ENCODE data around the gene FAAP20.

FAAP20 gene

DNA sequence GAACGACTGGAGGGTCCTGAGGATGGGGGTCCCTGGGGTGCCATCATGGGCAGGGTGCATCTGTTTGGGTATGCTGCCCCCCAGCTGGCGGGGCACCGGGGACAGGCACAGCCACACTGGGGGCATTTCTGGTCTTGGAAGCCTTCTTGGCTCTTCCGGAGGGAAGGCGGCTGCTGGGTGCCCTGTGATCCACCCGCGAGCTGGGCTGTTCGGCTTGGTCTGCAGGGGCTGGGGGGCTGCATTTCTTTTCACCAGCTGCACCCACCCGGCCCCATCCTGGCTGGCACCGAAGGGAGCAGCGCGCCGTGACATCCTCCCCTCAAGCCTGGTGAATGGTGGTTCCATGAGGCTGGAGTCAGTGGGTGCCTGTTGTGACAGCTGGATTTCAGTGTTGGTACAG lies 12.2 kb downstream of the FAAP20 start:
- FAIRE-seq (no peak), DNase-seq (ENCODE audit: insufficient read length, low spot score) (no peak)
- TF ChIP-seq POLR2A (IDR thresholded peaks at IDR 0.05; ENCODE audit: low read depth, low read length), result no peak
- no peak for TF ChIP-seq TAF1 (IDR thresholded peaks at IDR 0.05; ENCODE audit: low read depth, low read length)
- no peak for TF ChIP-seq POLR2AphosphoS5 (IDR thresholded peaks at IDR 0.05; ENCODE audit: low read depth, low read length)
- TF ChIP-seq POU2F2 (IDR thresholded peaks at IDR 0.05; ENCODE audit: low read depth, low read length), result no peak
- TF ChIP-seq SPI1 (IDR thresholded peaks at IDR 0.05; ENCODE audit: low read depth, low read length), result no peak
- no peak for TF ChIP-seq PAX5 (IDR thresholded peaks at IDR 0.05; ENCODE audit: insufficient read depth, low read length, severe bottlenecking)

DNA sequence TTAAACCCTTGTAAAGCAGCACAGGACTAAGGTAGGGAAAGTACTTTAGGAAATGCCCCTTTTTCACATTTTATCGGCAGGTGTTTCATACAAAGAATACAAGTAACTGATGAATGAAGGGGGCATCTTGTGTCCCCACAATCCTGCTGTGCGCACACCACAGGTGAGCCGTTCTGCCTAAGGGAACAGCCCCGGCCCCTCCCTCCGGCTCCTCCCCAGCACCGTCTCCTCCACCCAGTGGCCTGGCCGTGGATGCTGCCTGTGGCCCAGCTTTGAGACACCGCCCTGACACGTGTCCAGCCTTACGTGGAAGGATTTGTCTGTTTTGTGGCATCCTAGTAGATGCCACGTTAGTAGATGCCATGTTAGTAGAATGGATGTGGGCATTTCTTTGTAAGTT lies 12.8 kb downstream of the FAAP20 start:
- FAIRE-seq (no peak), DNase-seq (ENCODE audit: insufficient read length, low spot score) (no peak)
- TF ChIP-seq SPI1 (IDR thresholded peaks at IDR 0.05; ENCODE audit: low read depth, low read length), result no peak
- no peak for TF ChIP-seq TAF1 (IDR thresholded peaks at IDR 0.05; ENCODE audit: low read depth, low read length)

DNA sequence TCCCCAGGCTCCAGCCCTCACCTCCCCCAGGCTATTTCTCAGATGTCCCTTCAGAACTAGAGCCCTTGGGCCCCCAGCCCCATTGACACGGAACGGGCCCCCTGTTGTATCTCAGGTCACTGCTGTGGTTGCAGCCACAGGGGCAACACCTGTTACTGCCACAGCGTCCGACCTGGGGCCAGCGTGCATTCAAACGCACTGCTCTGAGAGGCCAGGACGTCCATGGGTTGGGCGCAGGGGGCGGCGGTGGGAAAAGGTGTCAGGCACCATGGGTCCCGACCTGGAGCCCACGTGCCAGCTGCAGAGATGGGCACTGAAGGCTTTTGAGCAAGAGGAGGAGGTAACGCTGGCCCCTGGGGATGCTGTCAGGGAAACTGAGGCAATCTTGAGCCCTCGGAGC lies 13.3 kb downstream of the FAAP20 start:
- TF ChIP-seq SPI1 (IDR thresholded peaks at IDR 0.05; ENCODE audit: low read depth, low read length), result no peak
- no peak for TF ChIP-seq POLR2AphosphoS5 (IDR thresholded peaks at IDR 0.05; ENCODE audit: low read depth, low read length)
- no peak for TF ChIP-seq POLR2A (IDR thresholded peaks at IDR 0.05; ENCODE audit: low read depth, low read length)
- no peak for TF ChIP-seq TAF1 (IDR thresholded peaks at IDR 0.05; ENCODE audit: low read depth, low read length)
- no peak for TF ChIP-seq POU2F2 (IDR thresholded peaks at IDR 0.05; ENCODE audit: low read depth, low read length)
- no peak for TF ChIP-seq PAX5 (IDR thresholded peaks at IDR 0.05; ENCODE audit: insufficient read depth, low read length, severe bottlenecking)
- DNase-seq (ENCODE audit: insufficient read length, low spot score), result no peak
- FAIRE-seq, result no peak

DNA sequence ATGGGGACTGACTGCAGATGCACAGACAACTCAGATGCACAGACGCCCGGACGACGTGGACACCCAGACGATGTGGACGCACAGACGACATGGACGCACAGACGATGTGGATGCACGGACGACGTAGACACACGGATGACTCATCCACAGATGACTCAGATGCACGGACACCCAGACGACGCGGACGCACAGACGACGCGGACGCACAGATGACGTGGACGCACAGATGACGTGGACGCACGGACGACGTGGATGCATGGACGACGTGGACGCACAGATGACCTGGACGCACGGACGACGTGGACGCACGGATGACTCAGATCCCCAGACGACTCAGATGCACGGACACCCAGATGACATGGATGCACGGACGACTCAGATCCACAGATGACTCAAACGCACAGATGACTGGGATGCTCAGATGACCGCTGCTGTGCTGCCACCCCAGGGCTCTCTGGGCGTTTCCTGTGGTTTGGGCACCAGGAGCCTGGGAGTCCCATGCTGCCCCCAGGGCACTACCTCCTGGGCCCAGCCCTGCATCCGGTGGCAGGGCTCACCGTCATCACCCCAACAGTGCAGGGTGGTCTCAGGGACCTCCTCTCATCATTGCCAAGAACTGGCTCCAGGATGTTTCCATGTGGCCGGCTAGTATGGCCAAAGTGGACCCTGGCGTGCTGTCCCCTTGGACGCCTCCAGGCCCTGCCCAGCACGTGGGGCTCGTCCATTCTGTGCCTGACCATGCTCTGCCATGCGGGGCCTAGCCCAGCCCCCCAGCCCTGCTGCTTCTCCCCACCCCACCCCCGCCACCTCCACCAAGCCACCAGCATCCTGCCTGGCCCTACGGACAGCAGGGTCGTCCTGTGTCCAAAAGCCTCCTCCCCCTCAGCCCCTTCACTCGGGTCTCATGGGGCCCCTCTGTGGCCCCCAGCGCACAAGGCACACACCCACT lies 14.0 kb downstream of the FAAP20 start:
- no peak for TF ChIP-seq POLR2A (IDR thresholded peaks at IDR 0.05; ENCODE audit: low read depth, low read length)
- 0 out of 2 replicates have a peak, but pooled peaks have one; percentile 27 for TF ChIP-seq POU2F2 (IDR thresholded peaks at IDR 0.05; ENCODE audit: low read depth, low read length)
- DNase-seq (ENCODE audit: insufficient read length, low spot score), result no peak
- no peak for FAIRE-seq

DNA sequence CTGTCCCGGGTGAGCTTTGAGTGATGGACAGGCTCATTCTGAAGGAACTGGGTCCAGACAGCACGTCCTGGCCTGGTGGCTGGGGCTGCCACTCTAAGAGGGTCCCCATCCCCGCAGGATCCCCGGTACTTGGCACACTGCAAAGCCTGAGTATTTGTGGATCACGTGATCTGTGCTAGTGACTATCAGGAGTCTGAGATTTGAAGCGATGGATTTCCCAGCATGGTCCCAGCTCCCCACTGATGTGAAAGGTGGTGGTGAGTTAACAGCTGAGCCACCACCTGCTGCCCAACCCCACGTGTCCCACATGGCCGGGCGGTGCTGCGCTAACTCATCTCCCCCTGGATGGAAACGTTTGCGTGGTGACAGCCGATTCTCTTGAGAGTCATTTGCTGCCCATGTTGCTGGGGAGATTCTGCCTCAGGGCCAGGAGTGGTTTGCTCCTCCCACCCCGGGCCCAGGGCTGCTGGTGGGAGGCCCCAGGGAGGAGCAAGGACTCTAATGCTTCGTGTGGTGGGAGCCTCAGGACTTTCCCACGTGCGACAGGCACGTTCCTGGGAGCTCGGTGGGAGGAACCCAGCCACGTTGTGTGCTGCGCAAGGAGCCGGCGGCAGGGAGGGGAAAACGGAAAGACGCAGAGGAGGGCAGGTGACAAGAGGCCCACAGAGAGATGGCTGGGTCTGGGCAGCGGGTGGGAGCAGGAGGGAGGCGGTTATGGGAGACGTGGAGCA lies 15.1 kb downstream of the FAAP20 start:
- DNase-seq (ENCODE audit: insufficient read length, low spot score) (no peak), FAIRE-seq (no peak)
- TF ChIP-seq POU2F2 (IDR thresholded peaks at IDR 0.05; ENCODE audit: low read depth, low read length) (no peak), TAF1 (IDR thresholded peaks at IDR 0.05; ENCODE audit: low read depth, low read length) (no peak), POLR2A (IDR thresholded peaks at IDR 0.05; ENCODE audit: low read depth, low read length) (no peak), SPI1 (IDR thresholded peaks at IDR 0.05; ENCODE audit: low read depth, low read length) (no peak), PAX5 (IDR thresholded peaks at IDR 0.05; ENCODE audit: insufficient read depth, low read length, severe bottlenecking) (no peak), POLR2AphosphoS5 (IDR thresholded peaks at IDR 0.05; ENCODE audit: low read depth, low read length) (no peak)

DNA sequence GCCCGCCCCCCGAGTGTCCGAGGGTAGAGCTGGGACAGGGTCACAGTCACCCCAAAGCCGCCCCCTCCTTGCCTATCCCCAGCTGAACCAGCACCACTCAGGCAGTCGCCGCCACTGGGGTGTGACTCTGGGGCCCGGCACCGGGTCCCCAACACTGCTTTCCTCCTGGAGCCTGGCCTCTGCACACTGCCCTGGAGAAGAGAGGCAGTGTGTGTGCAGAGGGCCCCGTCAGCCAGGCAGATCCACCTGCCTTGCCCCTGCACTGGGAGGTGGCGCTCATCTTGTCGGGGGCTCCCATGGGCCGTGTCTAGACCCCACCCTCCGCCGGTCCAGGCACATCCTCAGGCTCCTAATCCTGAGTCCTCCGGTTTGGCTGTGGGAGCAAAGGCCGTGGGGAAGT lies 15.7 kb downstream of the FAAP20 start:
- DNase-seq (ENCODE audit: insufficient read length, low spot score), result no peak
- no peak for FAIRE-seq
- TF ChIP-seq POU2F2 (IDR thresholded peaks at IDR 0.05; ENCODE audit: low read depth, low read length) (no peak), SPI1 (IDR thresholded peaks at IDR 0.05; ENCODE audit: low read depth, low read length) (no peak), POLR2A (IDR thresholded peaks at IDR 0.05; ENCODE audit: low read depth, low read length) (no peak), POLR2AphosphoS5 (IDR thresholded peaks at IDR 0.05; ENCODE audit: low read depth, low read length) (no peak), TAF1 (IDR thresholded peaks at IDR 0.05; ENCODE audit: low read depth, low read length) (no peak), PAX5 (IDR thresholded peaks at IDR 0.05; ENCODE audit: insufficient read depth, low read length, severe bottlenecking) (no peak)

DNA sequence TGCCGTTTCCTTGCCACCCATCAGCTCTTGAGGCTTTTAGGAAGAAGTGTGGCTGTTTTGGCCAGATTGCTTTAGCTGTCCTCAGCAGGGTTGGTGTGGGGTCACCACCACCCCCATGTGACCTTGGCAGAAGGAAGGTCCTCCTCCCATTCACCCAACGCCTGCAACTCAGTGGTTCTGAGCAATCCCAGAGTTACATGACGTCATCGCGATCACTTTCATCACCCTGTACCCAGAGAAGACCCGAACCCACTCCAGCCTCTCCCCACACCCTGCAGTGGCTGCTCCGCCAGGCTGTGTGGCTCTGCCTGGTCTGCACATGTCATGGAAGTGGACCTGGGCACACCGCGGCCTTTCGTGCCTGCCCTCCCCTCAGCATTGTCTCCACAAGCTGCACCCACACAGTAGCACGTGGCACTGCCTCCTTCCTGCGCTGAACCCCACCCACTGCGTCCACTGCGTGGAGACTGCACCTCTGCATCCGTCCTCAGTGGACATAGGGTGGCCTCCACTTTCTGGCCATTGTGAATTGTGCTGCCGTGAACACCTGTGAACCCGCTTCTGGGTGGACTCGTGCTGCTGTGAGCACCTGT lies 16.5 kb downstream of the FAAP20 start:
- DNase-seq (ENCODE audit: insufficient read length, low spot score) (no peak), FAIRE-seq (no peak)
- TF ChIP-seq POLR2AphosphoS5 (IDR thresholded peaks at IDR 0.05; ENCODE audit: low read depth, low read length) (no peak), SPI1 (IDR thresholded peaks at IDR 0.05; ENCODE audit: low read depth, low read length) (no peak), POU2F2 (IDR thresholded peaks at IDR 0.05; ENCODE audit: low read depth, low read length) (no peak), TAF1 (IDR thresholded peaks at IDR 0.05; ENCODE audit: low read depth, low read length) (no peak), POLR2A (IDR thresholded peaks at IDR 0.05; ENCODE audit: low read depth, low read length) (no peak), PAX5 (IDR thresholded peaks at IDR 0.05; ENCODE audit: insufficient read depth, low read length, severe bottlenecking) (no peak)

DNA sequence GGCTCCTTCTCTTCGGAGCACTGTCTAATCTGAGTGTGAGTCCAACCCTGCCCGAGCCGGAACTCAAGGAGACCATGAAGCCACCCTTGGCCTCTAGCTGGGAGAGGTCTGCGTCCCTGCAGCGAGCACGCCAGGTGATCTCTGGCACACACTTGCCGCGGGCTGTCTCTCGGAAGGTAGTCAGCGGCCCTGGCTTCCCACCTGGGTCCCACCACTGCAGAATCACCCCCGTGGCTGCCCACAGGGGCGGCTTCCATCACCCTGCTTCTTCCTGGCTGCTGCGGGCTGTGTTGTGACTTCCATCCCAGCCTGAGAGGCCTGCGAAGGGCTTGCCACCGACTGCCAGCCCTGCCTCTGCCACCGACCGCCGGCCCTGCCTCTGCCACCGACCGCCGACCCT lies 17.0 kb downstream of the FAAP20 start:
- no peak for FAIRE-seq
- TF ChIP-seq POLR2A (IDR thresholded peaks at IDR 0.05; ENCODE audit: low read depth, low read length) (no peak), POLR2AphosphoS5 (IDR thresholded peaks at IDR 0.05; ENCODE audit: low read depth, low read length) (no peak), POU2F2 (IDR thresholded peaks at IDR 0.05; ENCODE audit: low read depth, low read length) (no peak), SPI1 (IDR thresholded peaks at IDR 0.05; ENCODE audit: low read depth, low read length) (no peak), PAX5 (IDR thresholded peaks at IDR 0.05; ENCODE audit: insufficient read depth, low read length, severe bottlenecking) (no peak), TAF1 (IDR thresholded peaks at IDR 0.05; ENCODE audit: low read depth, low read length) (no peak)
- no peak for DNase-seq (ENCODE audit: insufficient read length, low spot score)

DNA sequence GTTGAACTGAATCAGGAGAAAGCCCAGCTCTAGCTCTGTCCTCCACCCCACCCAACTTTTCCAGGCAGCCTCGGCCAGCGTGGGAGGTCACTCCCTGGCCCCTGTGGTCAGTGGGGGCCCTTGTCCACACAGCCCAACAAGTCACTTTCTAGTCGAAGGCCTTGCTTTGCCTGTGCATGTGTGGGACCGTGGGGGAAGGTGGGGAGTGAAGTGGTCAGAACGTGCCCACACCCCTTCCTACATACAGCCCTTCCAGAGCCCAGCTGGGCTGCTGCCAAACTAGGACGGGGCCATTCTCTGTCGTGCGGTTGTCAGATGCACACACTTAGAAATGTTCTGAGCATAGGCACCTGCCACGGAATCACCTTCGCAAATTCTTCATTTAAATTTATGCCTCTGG lies 18.0 kb downstream of the FAAP20 start:
- FAIRE-seq, result no peak
- TF ChIP-seq POLR2A (IDR thresholded peaks at IDR 0.05; ENCODE audit: low read depth, low read length) (no peak), PAX5 (IDR thresholded peaks at IDR 0.05; ENCODE audit: insufficient read depth, low read length, severe bottlenecking) (no peak), POU2F2 (IDR thresholded peaks at IDR 0.05; ENCODE audit: low read depth, low read length) (no peak), TAF1 (IDR thresholded peaks at IDR 0.05; ENCODE audit: low read depth, low read length) (no peak), POLR2AphosphoS5 (IDR thresholded peaks at IDR 0.05; ENCODE audit: low read depth, low read length) (no peak), SPI1 (IDR thresholded peaks at IDR 0.05; ENCODE audit: low read depth, low read length) (no peak)
- DNase-seq (ENCODE audit: insufficient read length, low spot score), result no peak

Measured in GM12891 (cell line).